Thyroid gland (tissue), 4 donors: ENCODE data around the gene PADI1. TPM values are rescaled to one million over a fixed set of nuclear protein-coding genes. Genes with fewer than 3 reads are reported as not detected.
A peak's percentile ranks its signal among the peaks of the same experiment; 100 is the strongest.

Experiments
- DNase-seq, 2 donors: peaks; one replicate each; pipeline ENCODE4 v3.0.0-alpha.2; 2019
- H3K27ac ChIP-seq, 3 donors: fragments of 200-600 bp; sonication (generic); 1 replicate in 2 of 3; 2 replicates in 1 of 3; pipeline ENCODE4 v1.5.1; 2016 to 2019; ENCODE audit warnings: mild to moderate bottlenecking in 1 of 3, moderate library complexity in 1 of 3
- H3K27me3 ChIP-seq: fragments of 200-600 bp; sonication (generic); one replicate; pipeline ENCODE4 v1.5.1; 2019
- H3K36me3 ChIP-seq, 2 donors: fragments of 200-600 bp; sonication (generic); one replicate each; pipeline ENCODE4 v1.5.1; 2016 to 2019
- H3K4me1 ChIP-seq, 2 donors: fragments of 200-600 bp; sonication (generic); one replicate each; pipeline ENCODE4 v1.5.1; 2017 to 2019
- H3K4me3 ChIP-seq, 3 donors: fragments of 200-600 bp; sonication (generic); replicated peaks in 1 of 3; 1 replicate in 2 of 3; 2 replicates in 1 of 3; pipeline ENCODE4 v1.5.1; 2016; ENCODE audit warnings: mild to moderate bottlenecking in 1 of 3
- H3K9me3 ChIP-seq: fragments of 200-600 bp; sonication (generic); one replicate; pipeline ENCODE4 v1.5.1; 2017
- CTCF ChIP-seq, 6 experiments: fragments of 200-600 bp in 3 of 6; fragments of 450-650 bp in 3 of 6; sonication (generic) in 3 of 6; IDR thresholded peaks; one replicate each; pipeline ENCODE4 v1.5.1; 2016 to 2019; ENCODE audit warnings: antibody characterized with exemption in 6 of 6, mild to moderate bottlenecking in 2 of 6, inconsistent platforms in 1 of 6, moderate library complexity in 1 of 6
- POLR2A ChIP-seq, 2 donors: fragments of 450-650 bp; IDR thresholded peaks; one replicate each; pipeline ENCODE4 v1.6.1; 2017; ENCODE audit warnings: antibody characterized with exemption in 2 of 2, mild to moderate bottlenecking in 2 of 2, moderate library complexity in 1 of 2
- WGBS, 2 donors: methylation state at CpG; one replicate each; pipeline ENCODE4 v1.1.5; 2017; 5-methylcytosine and 5-hydroxymethylcytosine counted together
- intact Hi-C: fragments of 100-400 bp; cut with DNase I; formaldehyde crosslinking; loops from one replicate; pipeline ENCODE4 v1.15.1; 2023
- total RNA-seq, 4 donors: library from RNA; depleted of rRNA; stranded (reverse); fragments of >200 nt; gene quantifications; one replicate each; pipeline ENCODE4 v1.2.3, GENCODE V29; 2016

Gene PADI1
- total RNA-seq, 4 donors from 2014 or later, result not detected

GRCh38 chr1:17201201-17202021 is 3.5 kb upstream of the PADI1 start:
- Histone ChIP-seq H3K27ac (no peak overlapping the region), H3K4me3 (no peak overlapping the region), H3K4me1 (no peaks in the 10 kb centered on the region), H3K9me3 (no peaks in the 10 kb centered on the region), H3K27me3 (no peaks in the 10 kb centered on the region), H3K36me3 (no peaks in the 10 kb centered on the region)
- WGBS, 2 donors, result 65 to 66% methylated on average over 8 to 9 of the region's 9 CpGs
- intact Hi-C loops, result no loop called here
- DNase-seq, result no peak
- TF ChIP-seq CTCF (IDR thresholded peaks at IDR 0.05) (no peak), POLR2A (IDR thresholded peaks at IDR 0.05) (no peak)

- Histone ChIP-seq H3K4me1 (no peaks in the 10 kb centered on the region), H3K36me3 (no peaks in the 10 kb centered on the region), H3K27ac (no peak overlapping the region), H3K4me3 (no peak overlapping the region), H3K27me3 (no peaks in the 10 kb centered on the region), H3K9me3 (no peaks in the 10 kb centered on the region)
- TF ChIP-seq POLR2A (IDR thresholded peaks at IDR 0.05), result no peak
- intact Hi-C loops, result no loop called here
- no peak for DNase-seq
- WGBS, 2 donors, result 94 to 96% methylated on average over 7 of the region's 7 CpGs
Observed at GRCh38 chr1:17205652-17206051, 724 bp downstream of the PADI1 start.

GRCh38 chr1:17206196-17206595 is 1.3 kb downstream of the PADI1 start:
- no peak for TF ChIP-seq CTCF (IDR thresholded peaks at IDR 0.05)
- TF ChIP-seq POLR2A (IDR thresholded peaks at IDR 0.05), result no peak
- H3K36me3 ChIP-seq, result no peaks in the 10 kb centered on the region
- H3K27me3 ChIP-seq, result no peaks in the 10 kb centered on the region
- 54 to 60% methylated on average over 4 of the region's 4 CpGs for WGBS, 2 donors
- H3K9me3 ChIP-seq, result no peaks in the 10 kb centered on the region
- no peaks in the 10 kb centered on the region for H3K4me1 ChIP-seq
- H3K4me3 ChIP-seq, result no peak overlapping the region
- no peak for DNase-seq
- H3K27ac ChIP-seq, result no peak overlapping the region
- intact Hi-C loops, result no loop called here

- intact Hi-C loops, result no loop called here
- no peak overlapping the region for H3K27ac ChIP-seq
- TF ChIP-seq POLR2A (IDR thresholded peaks at IDR 0.05) (no peak), CTCF (IDR thresholded peaks at IDR 0.05) (no peak)
- 53 to 68% methylated on average over 4 of the region's 4 CpGs for WGBS, 2 donors
- H3K9me3 ChIP-seq, result no peaks in the 10 kb centered on the region
- peak; percentile 15 to 37 for DNase-seq
- no peak overlapping the region for H3K4me3 ChIP-seq
- no peaks in the 10 kb centered on the region for H3K27me3 ChIP-seq
- H3K4me1 ChIP-seq, result peaks cover 0 to 3% of the 10 kb centered on the region in 2 donors
- H3K36me3 ChIP-seq, result no peaks in the 10 kb centered on the region
Observed at GRCh38 chr1:17207046-17207445, 2.1 kb downstream of the PADI1 start.

- Histone ChIP-seq H3K27ac (no peak overlapping the region), H3K4me3 (no peak overlapping the region), H3K36me3 (no peaks in the 10 kb centered on the region), H3K9me3 (no peaks in the 10 kb centered on the region), H3K27me3 (no peaks in the 10 kb centered on the region), H3K4me1 (peaks cover 2 to 8% of the 10 kb centered on the region in 2 donors)
- intact Hi-C loops, result no loop called here
- no peak for DNase-seq
- TF ChIP-seq POLR2A (IDR thresholded peaks at IDR 0.05), result no peak
- 83 to 89% methylated on average over 4 to 5 of the region's 5 CpGs for WGBS, 2 donors
Observed at GRCh38 chr1:17207540-17207939, 2.6 kb downstream of the PADI1 start.

GRCh38 chr1:17207966-17208418 is 3.1 kb downstream of the PADI1 start:
- Histone ChIP-seq H3K4me1 (peaks cover 6 to 12% of the 10 kb centered on the region in 2 donors), H3K9me3 (no peaks in the 10 kb centered on the region), H3K36me3 (no peaks in the 10 kb centered on the region), H3K27ac (no peak overlapping the region), H3K4me3 (no peak overlapping the region), H3K27me3 (no peaks in the 10 kb centered on the region)
- intact Hi-C loops, result no loop called here
- no peak for DNase-seq
- 61 to 63% methylated on average over 2 of the region's 2 CpGs for WGBS, 2 donors
- TF ChIP-seq POLR2A (IDR thresholded peaks at IDR 0.05), result no peak
- no peak for TF ChIP-seq CTCF (IDR thresholded peaks at IDR 0.05)
